Measurements from ENCODE around the gene MAN1C1. TPM values are rescaled to one million over a fixed set of nuclear protein-coding genes. Genes with fewer than 3 reads are reported as not detected.
"Not testable (repeated sequence)": the region's sequence is repeated elsewhere in the genome, so short reads cannot be mapped to it uniquely, and the experiment has no call there.

The MAN1C1 gene
- total and polyA plus RNA-seq, 10 of the 15 experiments (the other 5 are each of a cell fraction or from before 2014, with no cell fraction given) = 0.12 to 0.56 (median 0.22) TPM; not detected in 3

DNA sequence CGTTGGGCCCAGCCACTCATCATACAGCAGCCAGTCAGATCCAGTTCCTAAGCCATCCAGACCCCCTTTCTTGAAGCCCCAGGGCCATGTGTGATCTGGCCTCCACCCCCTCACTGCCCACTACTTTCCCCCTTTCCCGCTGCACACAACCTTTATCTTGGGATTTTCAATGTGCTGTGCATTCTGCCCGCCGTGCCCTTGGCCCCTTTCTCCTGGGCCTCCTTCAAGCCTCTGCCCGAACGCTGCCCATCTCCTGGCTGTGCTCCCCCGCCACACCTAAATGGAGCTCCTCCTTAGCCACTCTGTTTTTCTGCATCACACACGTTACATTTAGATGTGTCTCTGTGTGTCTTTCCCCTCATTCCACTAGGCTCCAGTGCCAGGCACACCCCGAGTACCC lies 116.7 kb downstream of the MAN1C1 start:
- Histone ChIP-seq H2AFZ (ENCODE audit: control insufficient read depth, low read depth, low read length) (no peak overlapping the region), H3K27me3 (replicated peaks in 1 of 2; ENCODE audit: control insufficient read depth in 2 of 2, insufficient read depth in 2 of 2, low read length in 1 of 2) (peaks cover 1 to 6% of the 10 kb centered on the region in 2 experiments; a peak in 3 of 4 replicates), H3K9me3 (replicated peaks; ENCODE audit: control insufficient read depth, insufficient read depth, low read length) (no peaks in the 10 kb centered on the region; the same call in 1 of the 3 replicates), H3K9ac (ENCODE audit: control insufficient read depth, insufficient read depth, low read length) (no peak overlapping the region), H3K79me2 (ENCODE audit: control insufficient read depth, insufficient read depth, low read length) (no peaks in the 10 kb centered on the region), H3K27ac (ENCODE audit: control insufficient read depth, insufficient read depth) (no peak overlapping the region), H3K4me2 (ENCODE audit: control insufficient read depth, insufficient read depth) (no peak overlapping the region), H3K4me3 (no peak overlapping the region), H3K36me3 (ENCODE audit: control insufficient read depth in 2 of 2, insufficient read depth in 2 of 2, low read length in 1 of 2) (no peaks in the 10 kb centered on the region), H4K20me1 (ENCODE audit: control insufficient read depth, insufficient read depth) (no peaks in the 10 kb centered on the region), H3K4me1 (ENCODE audit: control insufficient read depth, insufficient read depth, low read length) (peaks cover 5% of the 10 kb centered on the region)
- in situ Hi-C loops (cut with MboI) (no loop called here), intact Hi-C loops (cut with micrococcal nuclease; ENCODE audit: unreplicated experiment) (no loop called here)
- DNase-seq (ENCODE audit: low read depth, low spot score) (no peak), FAIRE-seq (no peak), ATAC-seq (no peak)
- CTCF ChIA-PET = interaction anchor here (0.6 kb wide), 1 partner anchor 47 kb away, joined by 4 read pairs; no protein-coding TSS in a partner anchor
- WGBS (ENCODE audit: insufficient coverage, insufficient replicate concordance, low lambda C conversion rate, missing lambda C conversion rate) = 58% methylated on average over 9 of the region's 9 CpGs
- BruUV-seq (replicated peaks) = no TSS peak
- SMC1A ChIA-PET (ENCODE audit: uncharacterized antibody, unreplicated experiment) = no interaction called here
- RAD21 ChIA-PET (ENCODE audit: unreplicated experiment) = no interaction called here
- POLR2A ChIA-PET = interaction anchor here (0.6 kb wide), 1 partner anchor 569 kb away, joined by 9 read pairs; no protein-coding TSS in a partner anchor
- TF ChIP-seq SMAD5 (IDR thresholded peaks at IDR 0.05; ENCODE audit: low read depth) (no peak), ESRRA (IDR thresholded peaks at IDR 0.05; ENCODE audit: low read length) (no peak), SREBF1 (IDR thresholded peaks at IDR 0.05; ENCODE audit: low read length) (no peak), TARDBP (IDR thresholded peaks at IDR 0.05; ENCODE audit: borderline replicate concordance) (no peak), ZNF274 (IDR thresholded peaks at IDR 0.05; ENCODE audit: insufficient read depth, insufficient read length) (no peak), IRF4 (IDR thresholded peaks at IDR 0.05; ENCODE audit: low read depth, low read length) (no peak), ZNF24 (IDR thresholded peaks at IDR 0.05) (no peak)
- TF ChIP-seq, protein P1, sequence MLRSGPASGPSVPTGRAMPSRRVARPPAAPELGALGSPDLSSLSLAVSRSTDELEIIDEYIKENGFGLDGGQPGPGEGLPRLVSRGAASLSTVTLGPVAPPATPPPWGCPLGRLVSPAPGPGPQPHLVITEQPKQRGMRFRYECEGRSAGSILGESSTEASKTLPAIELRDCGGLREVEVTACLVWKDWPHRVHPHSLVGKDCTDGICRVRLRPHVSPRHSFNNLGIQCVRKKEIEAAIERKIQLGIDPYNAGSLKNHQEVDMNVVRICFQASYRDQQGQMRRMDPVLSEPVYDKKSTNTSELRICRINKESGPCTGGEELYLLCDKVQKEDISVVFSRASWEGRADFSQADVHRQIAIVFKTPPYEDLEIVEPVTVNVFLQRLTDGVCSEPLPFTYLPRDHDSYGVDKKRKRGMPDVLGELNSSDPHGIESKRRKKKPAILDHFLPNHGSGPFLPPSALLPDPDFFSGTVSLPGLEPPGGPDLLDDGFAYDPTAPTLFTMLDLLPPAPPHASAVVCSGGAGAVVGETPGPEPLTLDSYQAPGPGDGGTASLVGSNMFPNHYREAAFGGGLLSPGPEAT (IDR thresholded peaks at IDR 0.05; ENCODE audit: low read depth) = no peak
- TF ChIP-seq, protein P2, sequence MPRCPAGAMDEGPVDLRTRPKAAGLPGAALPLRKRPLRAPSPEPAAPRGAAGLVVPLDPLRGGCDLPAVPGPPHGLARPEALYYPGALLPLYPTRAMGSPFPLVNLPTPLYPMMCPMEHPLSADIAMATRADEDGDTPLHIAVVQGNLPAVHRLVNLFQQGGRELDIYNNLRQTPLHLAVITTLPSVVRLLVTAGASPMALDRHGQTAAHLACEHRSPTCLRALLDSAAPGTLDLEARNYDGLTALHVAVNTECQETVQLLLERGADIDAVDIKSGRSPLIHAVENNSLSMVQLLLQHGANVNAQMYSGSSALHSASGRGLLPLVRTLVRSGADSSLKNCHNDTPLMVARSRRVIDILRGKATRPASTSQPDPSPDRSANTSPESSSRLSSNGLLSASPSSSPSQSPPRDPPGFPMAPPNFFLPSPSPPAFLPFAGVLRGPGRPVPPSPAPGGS (IDR thresholded peaks at IDR 0.05; ENCODE audit: borderline replicate concordance, insufficient read depth, low read depth, low read length, poor library complexity, severe bottlenecking) = no peak

DNA sequence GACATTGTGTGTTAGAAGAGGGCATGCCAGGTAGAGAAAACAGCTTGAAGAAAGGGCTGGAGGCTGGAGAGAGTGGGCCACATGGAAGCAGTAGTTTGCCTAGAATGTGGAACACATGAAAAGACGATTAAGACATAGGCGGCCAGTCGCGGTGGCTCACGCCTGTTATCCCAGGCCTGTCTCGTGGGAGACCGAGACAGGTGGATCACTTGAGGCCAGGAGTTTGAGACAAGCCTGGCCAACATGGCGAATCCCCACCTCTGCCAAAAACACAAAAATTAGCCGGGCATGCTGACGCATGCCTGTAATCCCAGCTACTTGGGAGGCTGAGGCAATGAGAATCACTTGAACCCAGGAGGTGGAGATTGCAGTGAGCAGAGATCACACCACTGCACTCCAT lies 118.4 kb downstream of the MAN1C1 start:
- H3K27ac ChIP-seq (ENCODE audit: control insufficient read depth, insufficient read depth); RAD21 ChIA-PET (ENCODE audit: unreplicated experiment); SMC1A ChIA-PET (ENCODE audit: uncharacterized antibody, unreplicated experiment); BruUV-seq (replicated peaks); H3K4me1 ChIP-seq (ENCODE audit: control insufficient read depth, insufficient read depth, low read length); intact Hi-C loops (cut with micrococcal nuclease; ENCODE audit: unreplicated experiment); H3K27me3 ChIP-seq (replicated peaks in 1 of 2; ENCODE audit: control insufficient read depth in 2 of 2, insufficient read depth in 2 of 2, low read length in 1 of 2); in situ Hi-C loops (cut with MboI); H3K9ac ChIP-seq (ENCODE audit: control insufficient read depth, insufficient read depth, low read length); CTCF ChIA-PET; H3K4me3 ChIP-seq; POLR2A ChIA-PET; FAIRE-seq; DNase-seq (ENCODE audit: low read depth, low spot score); ATAC-seq; H4K20me1 ChIP-seq (ENCODE audit: control insufficient read depth, insufficient read depth); H2AFZ ChIP-seq (ENCODE audit: control insufficient read depth, low read depth, low read length); H3K79me2 ChIP-seq (ENCODE audit: control insufficient read depth, insufficient read depth, low read length); H3K9me3 ChIP-seq (replicated peaks; ENCODE audit: control insufficient read depth, insufficient read depth, low read length); H3K4me2 ChIP-seq (ENCODE audit: control insufficient read depth, insufficient read depth); H3K36me3 ChIP-seq (ENCODE audit: control insufficient read depth in 2 of 2, insufficient read depth in 2 of 2, low read length in 1 of 2): not testable (repeated sequence)
- WGBS (ENCODE audit: insufficient coverage, insufficient replicate concordance, low lambda C conversion rate, missing lambda C conversion rate) = 68% methylated on average over 10 of the region's 10 CpGs

Measured in GM12878 (cell line).